HG03039 (cell line): ENCODE data around the gene KIF3B.
"Not testable (repeated sequence)": the region's sequence is repeated elsewhere in the genome, so short reads cannot be mapped to it uniquely, and the experiment has no call there.

Source experiments
- ATAC-seq: cut with Tn5 transposase; IDR thresholded peaks from one replicate; pipeline ENCODE4 v1.9.1; 2021; ENCODE audit warnings: mild to moderate bottlenecking, moderate library complexity; ENCODE audit not compliant: unreplicated experiment

KIF3B gene

DNA sequence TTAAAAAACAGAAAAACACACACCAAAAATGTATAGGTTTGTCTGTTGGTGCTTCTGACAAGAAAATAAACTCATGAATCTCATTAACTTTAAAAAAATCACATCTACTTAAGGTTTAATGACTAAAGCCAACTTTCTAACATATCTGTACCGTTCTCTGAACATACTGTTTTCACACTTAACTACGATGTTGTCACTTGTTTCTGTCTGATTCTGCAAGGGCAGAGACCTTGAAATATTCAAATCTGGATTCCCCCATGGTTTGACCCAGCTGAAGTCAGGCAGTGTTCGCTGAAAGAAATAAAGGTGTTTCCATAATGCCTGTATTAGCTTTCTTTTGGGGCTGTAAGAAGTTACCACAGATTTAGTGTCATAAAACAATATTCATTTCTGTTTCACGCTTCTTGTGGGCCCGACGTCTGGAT, 78.0 kb downstream of the KIF3B start:
- no peak for ATAC-seq

DNA sequence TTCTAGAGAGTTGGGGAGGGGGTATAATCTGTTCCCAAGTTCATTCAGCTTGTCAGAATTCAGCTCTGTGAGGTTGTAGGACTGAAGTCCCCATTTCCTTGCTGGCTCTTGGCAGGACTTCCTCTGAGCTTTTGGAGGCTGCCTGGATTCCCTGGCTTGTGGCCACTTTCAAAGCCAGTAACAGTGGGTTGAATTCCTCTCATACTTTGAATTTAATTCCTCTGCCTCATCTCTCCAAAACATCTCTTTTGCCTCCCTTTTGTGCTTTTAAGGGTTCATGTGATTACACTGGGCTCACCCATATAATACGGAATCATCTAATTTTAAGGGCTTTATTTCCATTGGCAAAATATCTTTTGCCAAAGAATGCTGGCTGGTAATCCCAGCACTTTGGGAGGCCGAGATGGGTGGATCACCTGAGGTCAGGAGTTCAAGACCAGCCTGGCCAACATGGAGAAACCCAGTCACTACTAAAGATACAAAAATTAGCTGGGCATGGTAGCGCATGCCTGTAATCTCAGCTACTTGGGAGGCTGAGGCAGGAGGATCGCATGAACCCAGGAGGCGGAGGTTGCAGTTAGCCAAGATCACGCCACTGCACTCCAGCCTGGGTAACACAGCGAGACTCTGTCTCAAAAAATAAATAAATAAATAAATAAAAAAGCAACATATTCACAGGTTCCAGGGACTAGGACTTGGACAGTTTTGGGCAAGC, 78.6 kb downstream of the KIF3B start:
- ATAC-seq: not testable (repeated sequence)

DNA sequence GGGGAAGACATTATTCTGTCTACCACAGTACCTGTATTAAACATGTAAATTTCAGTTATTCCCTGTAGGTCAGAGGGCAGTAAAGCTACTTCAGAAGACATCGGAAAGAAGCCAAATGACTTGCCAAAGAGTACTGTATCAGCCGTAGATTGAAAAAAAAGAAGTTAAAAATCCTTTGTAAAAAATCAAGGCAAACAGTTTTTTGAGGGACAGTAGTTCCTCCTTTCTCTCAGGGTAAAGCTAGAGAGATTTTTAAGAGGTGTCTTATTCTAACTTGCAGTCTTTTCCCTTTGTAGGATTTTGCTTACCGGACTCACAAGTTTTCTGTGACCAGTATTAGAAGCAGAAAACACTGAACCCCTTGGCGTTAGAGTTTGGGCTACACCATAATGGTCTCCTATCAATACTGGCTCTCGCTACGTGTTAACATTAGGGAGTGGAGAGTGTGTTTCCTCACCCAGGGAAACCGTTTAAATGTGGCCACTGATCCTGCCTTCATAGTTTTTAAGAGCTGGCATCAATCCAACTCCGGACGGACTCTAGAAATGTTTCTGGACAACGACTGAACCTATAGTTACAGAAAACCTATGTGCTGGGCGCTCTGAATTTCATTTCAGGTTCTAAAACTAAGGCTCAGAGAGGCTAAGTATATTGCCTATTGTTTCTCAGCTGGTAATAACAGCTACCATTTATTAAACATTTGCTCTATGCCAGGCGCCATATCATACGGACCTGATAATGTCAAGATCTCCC, 79.3 kb downstream of the KIF3B start:
- ATAC-seq: no peak

DNA sequence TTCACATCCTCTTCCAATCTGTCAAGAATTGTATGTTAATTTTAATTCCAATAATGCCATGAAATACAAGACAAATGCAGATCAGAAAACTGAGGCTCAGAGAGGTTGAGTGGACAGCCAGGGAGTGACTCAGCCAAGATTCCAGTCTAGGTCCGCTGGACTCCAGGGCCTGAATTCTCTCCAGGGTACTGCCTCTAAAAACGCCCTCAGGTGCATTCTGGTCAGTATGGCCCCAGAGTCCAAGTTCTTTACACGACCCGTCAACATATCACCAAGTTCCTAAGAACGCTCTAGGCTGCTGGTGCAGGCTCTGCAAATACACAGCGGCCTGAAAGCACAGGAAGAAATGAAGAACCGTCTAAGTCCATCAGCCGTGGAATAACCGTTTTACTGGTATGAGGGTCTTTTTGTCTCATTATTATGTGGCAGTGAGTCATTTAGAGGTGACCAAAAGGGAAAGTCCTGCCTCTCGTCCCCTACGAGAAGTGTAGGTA, 80.0 kb downstream of the KIF3B start:
- ATAC-seq: no peak

DNA sequence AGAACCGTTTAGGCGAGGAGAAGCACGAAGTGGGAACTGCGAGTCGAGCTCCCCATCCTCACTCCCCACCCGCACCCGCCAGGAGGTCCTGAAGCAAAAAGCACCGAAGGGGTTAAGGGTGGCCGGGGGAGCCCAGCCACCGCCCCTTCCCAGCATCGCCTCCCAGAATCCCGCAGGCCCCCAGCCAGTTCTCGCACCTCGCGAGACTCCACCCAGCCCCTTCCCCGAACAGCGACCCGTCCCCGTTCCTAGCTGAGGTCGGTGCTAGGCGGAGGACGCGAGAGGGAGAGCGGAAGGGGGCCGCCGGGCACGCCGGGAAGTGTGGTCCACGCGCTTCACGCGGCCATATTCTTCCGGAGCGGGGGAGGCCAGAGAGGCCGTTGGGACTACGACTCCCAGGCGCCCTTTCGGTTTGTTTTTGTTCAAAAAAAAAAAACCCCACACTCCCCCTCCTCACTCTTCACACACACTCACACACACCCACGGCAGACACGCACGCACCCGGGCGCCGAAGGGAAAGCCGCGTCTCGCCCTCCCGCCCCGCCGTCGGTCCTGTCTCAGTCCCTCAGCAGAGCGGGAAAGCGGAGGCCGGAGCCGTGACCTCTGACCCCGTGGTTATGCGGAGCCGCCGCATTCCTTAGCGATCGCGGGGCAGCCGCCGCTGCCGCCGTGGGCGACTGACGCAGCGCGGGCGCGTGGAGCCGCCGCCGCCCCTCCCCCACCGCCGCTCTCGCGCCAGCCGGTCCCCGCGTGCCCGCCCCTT, 80.6 kb downstream of the KIF3B start, which contains the start of gene ASXL1:
Gene ASXL1 (plus strand): TSS at position 463 of the 763 bp plus-strand sequence. CDS start 445 bp downstream, outside the sequence.
- peak; percentile 64 for ATAC-seq

DNA sequence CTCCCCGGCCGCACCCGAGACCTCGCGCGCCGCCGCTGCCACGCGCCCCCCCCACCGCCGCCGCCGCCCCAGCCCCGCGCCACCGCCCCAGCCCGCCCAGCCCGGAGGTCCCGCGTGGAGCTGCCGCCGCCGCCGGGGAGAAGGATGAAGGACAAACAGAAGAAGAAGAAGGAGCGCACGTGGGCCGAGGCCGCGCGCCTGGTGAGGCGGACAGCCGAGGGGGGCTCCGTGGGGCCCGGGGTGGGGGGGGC, 81.1 kb downstream of the KIF3B start:
- no peak for ATAC-seq

DNA sequence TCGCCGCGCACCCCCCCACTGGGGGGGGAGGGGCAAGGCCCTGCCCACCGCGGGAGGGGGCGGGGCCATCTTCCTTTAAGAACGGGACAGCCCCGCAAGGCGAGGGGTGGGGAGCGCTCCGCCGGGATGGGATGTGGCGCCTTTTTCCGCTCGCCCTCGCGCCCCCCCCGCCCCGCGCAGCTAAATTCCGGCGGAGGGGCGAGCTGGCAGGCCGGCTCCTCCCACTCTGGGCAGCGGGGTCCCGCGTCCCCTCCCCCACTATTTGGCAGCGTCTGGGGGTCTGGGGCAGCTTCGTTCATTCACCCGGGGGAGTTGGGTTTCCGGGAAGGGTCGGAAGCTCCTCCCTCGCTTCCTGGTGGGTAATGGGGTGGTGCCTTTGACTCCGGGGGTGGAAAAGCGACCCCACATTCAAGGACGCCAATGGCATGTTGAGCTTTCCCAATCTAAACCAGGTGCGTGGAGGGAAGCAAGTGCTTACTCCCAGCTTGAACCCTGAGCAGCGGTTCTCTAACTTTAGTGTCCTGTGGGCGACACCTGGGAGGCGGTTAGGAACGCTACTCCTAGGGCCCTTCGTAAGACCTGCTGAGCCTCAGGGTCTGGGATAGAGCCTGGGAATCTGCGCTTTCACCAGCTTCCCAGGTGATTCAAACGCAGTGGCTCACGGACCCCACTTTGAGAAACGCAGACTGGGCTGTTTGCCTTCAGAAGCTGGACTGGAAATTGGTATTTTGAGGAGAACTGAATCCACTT, 81.6 kb downstream of the KIF3B start:
- ATAC-seq: no peak

DNA sequence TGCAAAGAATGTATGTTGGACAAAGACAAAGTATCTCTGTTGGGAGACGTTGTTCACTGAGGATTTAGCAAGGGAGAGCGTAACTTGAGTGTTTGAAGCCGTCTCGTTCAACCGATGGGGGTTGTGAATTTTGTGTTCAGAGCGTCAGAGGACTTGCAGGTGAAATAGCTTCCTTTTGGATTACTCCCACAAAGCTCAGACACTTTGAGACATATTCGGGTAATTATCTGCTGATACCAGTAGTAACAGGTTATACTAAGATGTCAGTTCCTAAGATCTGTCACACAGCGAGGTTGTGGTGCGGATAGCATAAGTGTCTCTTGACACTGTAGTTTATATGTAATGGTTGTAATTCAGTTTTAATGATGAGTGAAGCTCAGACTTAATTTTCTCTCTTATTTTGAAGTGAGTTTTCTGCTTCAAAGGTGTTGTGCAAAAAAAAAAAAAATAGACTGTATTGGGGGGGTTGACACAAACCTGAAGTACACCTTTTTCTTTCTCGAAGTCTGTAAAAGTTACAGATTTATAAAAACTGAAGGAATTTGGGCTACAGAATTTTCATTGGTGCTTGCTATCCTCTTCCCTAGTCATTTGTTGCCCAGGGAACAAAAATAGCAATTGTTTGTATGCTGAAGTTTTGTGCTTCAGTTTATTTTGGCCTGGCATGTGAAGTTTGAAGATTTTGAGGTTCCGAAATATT, 82.3 kb downstream of the KIF3B start:
- ATAC-seq: no peak

DNA sequence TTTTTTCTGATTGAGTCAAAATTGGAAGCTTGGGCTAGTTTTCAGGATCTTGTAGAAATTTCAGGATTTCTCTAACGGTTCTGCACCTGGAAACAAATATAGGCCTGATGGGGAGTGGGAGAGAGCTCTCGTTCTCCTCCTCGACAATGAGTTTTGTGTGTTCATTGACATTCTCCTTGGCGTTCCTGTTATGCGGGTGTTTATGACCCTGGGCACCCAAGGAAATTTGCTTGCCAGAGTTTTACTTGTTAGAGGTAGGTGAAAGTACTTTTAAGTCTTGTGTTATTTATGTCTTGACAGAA, 82.8 kb downstream of the KIF3B start:
- no peak for ATAC-seq

DNA sequence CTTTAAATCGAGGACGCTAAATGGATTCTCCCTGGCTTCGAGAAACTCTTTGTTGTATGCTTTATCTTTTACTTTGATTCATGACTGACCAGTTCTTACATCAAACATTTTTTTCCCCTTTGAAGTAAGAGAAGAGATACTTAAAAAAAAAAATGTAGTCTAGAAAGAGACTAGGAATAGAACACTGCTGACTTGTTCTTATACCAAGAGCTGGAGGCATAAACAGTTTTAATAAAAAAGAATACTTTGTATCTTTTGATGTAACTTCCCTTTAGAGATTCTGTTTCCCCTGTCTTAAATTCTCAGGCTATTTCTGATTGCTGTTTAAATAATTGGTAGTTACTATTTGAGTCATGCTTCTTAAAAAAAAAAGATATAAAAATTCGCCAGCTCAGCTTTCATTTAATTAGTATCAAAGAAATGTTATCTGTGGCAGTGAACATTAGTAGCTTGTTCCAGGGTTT, 85.5 kb downstream of the KIF3B start:
- no peak for ATAC-seq

DNA sequence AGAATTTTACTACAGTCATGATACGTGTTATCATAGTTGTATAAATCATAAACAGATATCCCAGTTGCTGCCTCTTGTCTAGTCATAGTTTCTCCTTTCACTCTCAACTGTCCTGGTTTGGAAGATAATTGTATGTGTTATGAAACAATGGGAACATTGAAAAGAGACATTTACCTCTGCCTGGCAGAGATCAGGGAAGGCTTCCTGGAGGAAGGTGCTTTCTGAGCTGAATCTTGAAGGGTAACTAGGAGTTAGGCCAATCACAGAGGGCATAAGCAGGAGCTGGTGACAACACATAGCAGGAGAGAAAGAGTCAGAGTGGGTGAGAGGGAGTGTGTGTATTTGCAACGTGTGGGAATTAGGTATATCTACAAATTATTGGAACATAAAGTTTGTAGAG, 86.0 kb downstream of the KIF3B start:
- ATAC-seq: no peak

DNA sequence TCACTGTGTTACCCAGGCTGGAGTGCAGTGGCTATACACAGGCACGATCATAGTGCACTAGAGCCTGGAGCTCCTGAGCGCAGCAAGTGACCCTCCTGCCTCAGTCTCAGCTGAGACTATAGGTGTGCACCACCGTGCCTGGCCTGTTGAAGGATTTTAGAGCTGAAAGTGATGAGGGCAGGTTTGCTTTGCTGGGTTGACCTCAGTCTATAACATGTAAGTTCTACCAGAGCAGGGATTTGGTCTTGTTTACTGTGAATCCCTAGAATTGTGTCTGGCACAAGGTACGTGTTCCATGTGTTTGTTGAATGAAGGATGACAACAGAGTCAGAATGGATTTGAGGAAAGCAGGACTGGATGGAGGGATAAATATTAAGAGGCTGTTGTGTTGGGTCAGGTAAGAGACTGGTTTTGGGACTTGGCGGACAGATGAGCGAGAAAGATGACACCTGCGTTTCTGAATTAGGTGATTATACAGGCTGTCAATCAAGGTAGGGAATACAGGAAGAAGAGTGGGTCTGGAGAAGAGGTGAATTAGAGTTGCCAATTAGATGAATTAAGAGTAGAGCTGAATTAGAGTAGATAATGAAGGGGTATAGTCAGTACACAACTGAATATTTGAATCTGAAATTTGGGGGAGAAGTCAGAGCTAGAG, 87.2 kb downstream of the KIF3B start:
- no peak for ATAC-seq

DNA sequence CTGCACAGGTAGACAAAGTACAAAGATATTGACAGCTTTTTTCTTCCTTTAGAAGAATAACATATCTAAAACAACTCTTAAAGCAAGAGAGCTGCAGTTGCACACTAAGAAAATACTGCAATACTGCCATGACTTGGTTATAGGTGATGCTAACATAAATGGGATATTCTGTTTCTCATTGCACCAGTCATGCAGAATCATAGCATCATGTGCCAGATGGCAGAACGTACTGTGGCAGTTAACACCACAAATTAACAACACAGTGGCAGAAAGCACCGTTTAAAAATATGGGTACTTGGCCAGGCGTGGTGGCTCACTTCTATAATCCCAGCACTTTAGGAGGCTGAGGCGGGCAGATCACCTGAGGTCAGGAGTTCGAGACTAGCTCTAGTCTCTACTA, 88.1 kb downstream of the KIF3B start:
- no peak for ATAC-seq

DNA sequence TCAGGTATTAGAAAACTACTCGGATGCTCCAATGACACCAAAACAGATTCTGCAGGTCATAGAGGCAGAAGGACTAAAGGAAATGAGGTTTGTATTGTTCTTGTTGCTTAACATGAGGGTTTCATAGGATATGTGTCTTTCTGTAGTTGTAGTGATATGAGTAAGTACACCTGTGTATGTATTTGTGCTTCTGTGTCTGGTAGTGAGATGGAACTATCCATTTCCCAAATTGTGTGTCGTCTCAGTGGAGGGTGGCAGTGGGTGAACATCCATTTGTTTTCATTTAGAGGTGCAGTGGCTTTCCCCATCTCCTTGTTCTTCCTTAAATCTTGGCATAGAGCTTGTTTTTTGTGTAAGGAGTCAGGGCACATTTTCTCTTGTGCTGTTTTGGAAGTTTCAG, 88.9 kb downstream of the KIF3B start:
- no peak for ATAC-seq

DNA sequence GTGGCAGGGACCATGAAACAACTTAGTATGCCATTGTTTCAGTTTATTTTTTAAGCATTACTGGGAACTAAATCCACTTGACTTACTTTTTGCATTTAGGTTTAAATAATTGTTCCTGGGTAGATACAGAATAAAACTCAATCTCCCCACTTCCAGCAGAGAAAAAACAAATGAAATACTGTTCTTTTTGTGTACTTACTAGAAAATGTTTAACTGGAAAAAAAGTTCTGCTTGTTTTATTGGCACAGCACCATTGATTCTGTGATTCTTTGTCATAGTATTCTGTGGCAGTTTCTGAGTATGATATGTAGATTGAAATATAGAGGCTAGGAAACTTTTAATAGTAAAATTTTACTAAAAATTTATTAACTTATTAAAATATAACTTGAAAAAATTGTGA, 90.9 kb downstream of the KIF3B start:
- ATAC-seq: no peak

DNA sequence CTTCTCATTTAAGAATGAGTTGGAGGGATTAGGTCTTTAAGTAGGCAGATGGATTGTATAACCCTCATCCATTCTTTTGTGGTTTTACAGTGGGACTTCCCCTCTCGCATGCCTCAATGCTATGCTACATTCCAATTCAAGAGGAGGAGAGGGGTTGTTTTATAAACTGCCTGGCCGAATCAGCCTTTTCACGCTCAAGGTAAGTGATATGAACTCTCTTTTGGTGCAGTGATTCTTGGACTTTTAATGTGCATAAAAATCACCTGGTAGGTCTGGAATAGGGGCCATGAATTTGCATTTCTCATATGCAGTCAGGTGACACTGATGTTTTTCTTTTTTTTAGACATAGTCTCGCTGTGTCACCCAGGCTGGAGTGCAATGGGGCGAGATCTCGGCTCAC, 91.5 kb downstream of the KIF3B start:
- no peak for ATAC-seq

DNA sequence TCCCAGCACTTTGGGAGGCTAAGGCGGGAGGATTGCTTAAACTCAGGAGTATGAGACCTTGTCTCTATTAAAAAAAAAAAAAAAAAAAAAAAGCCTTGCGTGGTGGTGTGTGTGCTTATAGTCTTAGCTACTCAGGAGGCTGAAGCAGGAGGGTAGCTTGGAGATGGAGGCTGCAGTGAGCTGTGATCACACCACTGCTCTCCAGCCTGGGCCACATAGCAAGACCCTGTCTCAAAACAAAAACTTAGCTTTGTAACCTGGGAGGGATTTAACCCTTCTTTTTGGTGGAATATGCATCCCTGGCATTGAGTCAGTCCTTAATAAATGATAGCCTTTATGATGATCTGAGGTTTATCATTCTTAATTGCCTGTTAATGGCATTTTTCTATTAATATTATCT, 93.4 kb downstream of the KIF3B start:
- no peak for ATAC-seq

DNA sequence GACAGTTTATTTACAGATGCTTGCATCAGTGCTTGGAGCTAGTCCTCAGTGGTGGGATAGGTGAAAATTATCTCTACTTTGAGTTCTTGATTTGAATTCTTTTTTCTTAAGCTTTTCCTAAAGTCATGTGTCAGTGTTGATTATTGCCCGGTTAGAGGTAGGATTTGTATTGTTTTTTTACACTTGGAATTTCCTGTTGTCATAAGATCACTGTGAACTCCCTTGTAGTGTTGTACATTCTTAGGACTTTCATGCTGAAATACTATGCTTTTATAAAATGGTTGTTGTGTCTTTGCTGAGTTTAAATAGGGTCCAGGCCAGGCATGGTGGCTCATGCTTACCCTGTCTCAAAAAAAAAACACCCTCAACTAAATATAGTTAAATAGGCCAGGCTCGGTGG, 101.0 kb downstream of the KIF3B start:
- ATAC-seq: no peak

DNA sequence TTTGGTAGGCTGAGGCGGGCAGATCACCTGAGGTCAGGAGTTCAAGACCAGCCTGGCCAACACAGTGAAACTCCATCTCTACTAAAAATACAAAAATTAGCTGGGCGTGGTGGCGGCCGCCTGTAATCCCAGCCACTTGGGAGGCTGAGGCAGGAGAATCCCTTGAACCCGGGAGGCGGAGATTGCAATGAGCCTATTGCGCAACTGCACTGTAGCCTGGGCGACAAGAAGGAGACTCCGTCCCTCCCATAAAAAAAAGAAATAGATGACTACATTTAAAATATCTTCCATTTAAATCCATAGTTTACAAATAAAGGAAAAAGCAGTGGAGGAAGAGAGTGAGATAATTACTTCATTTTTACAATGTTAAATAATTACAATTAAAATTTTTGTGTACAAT, 102.6 kb downstream of the KIF3B start:
- ATAC-seq: not testable (repeated sequence)

DNA sequence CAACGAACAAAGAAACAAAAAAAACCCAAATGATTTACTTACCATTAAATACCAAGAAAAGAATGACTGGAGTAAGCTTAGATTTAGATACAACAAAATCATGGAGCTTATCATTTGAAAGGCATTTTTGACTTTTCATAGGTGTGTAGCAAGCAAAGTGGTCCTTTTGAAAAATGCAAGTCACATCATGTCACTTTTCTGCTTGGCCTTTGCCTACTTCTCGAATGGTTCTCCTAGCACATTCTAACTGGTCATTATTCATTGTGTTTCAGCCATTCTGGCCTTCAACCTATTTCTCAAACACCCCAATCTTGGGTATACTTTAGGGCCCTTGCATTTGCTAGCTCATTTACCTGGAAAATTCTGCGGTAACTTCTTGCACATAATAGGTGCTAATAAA, 103.3 kb downstream of the KIF3B start:
- ATAC-seq: no peak
